ENCODE measurements around the gene NMNAT3.

The NMNAT3 gene

GRCh38 chr3:139537361-139537760 lies 140.4 kb downstream of the NMNAT3 start:
- no peaks in the 10 kb centered on the region for H3K79me2 ChIP-seq (ENCODE audit: insufficient read depth, low read length)
- ATAC-seq (ENCODE audit: insufficient read depth, low read depth), result no peak
- no peak overlapping the region for H3K9ac ChIP-seq (ENCODE audit: low read depth, low read length)
- H3K4me1 ChIP-seq (ENCODE audit: insufficient read depth, low read length), result no peaks in the 10 kb centered on the region
- DNase-seq, result no peak
- no peaks in the 10 kb centered on the region for H3K36me3 ChIP-seq (ENCODE audit: insufficient read depth, low read length)
- no peaks in the 10 kb centered on the region for H3K27me3 ChIP-seq (ENCODE audit: insufficient read depth, low read length, poor library complexity)
- no peaks in the 10 kb centered on the region for H3K9me3 ChIP-seq (ENCODE audit: insufficient read depth, low read length, severe bottlenecking)
- no peak overlapping the region for H2AFZ ChIP-seq (ENCODE audit: low read depth, low read length)
- H3K4me3 ChIP-seq (ENCODE audit: low read depth in 1 of 2, low read length in 2 of 2), result no peak overlapping the region
- H3K4me2 ChIP-seq (ENCODE audit: insufficient read depth, low read length), result no peak overlapping the region
- TF ChIP-seq EZH2 (IDR thresholded peaks at IDR 0.05; ENCODE audit: borderline replicate concordance, low read depth, low read length, severe bottlenecking), result no peak
- no peak for TF ChIP-seq CTCF (IDR thresholded peaks at IDR 0.05; ENCODE audit: borderline replicate concordance, extremely low read depth, low read length, poor library complexity, severe bottlenecking)
- H3K27ac ChIP-seq (ENCODE audit: low read length), result no peak overlapping the region
- no peaks in the 10 kb centered on the region for H4K20me1 ChIP-seq (ENCODE audit: insufficient read depth, low read length)

DNA sequence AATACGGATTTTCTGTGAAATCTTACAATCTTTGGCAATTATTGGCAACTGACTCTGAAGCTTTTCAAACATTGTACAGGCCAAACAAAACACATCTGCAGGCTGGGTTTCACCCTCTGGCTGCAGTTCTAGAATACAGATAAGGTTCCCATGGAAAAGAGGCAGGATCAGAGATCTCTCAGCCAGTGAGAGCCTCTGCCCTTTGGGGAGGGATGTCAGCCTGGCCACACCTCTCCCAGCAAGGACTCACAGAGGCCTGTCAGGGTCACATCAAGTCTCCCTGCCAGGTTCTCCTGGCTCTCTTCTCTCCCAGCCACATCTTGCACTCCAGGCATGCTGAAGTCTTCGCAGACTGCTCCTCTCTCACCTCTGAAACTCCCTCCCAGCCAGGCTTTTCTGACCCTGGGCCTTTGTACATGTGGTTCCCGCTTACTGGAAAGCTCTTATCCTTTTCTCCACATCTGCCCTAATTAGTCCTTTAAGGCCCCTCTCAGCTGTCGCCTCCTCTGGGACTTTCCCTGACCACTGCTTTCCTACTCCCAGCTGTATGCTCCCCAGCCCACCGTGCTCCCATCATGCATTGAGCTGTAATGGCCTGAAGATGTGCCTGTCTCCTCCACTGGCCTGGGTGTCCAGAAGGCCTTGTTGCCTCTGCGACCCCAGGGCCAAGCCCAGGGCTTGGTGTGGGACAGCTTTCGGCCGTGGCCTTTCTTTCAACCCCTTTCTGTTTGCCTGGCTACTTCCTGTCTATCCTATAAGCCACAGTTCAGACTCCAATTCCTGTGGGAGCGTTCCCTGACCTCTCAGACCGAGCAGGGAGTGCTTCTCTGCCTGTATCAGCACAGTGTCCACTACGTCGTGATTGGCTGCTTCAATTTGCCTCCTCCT lies 142.5 kb downstream of the NMNAT3 start:
- Histone ChIP-seq H3K4me2 (ENCODE audit: insufficient read depth, low read length) (no peak overlapping the region), H3K9ac (ENCODE audit: low read depth, low read length) (no peak overlapping the region), H3K4me1 (ENCODE audit: insufficient read depth, low read length) (no peaks in the 10 kb centered on the region), H3K9me3 (ENCODE audit: insufficient read depth, low read length, severe bottlenecking) (no peaks in the 10 kb centered on the region), H3K27ac (ENCODE audit: low read length) (no peak overlapping the region), H3K4me3 (ENCODE audit: low read depth in 1 of 2, low read length in 2 of 2) (no peak overlapping the region), H2AFZ (ENCODE audit: low read depth, low read length) (no peak overlapping the region), H3K36me3 (ENCODE audit: insufficient read depth, low read length) (no peaks in the 10 kb centered on the region), H3K27me3 (ENCODE audit: insufficient read depth, low read length, poor library complexity) (no peaks in the 10 kb centered on the region), H4K20me1 (ENCODE audit: insufficient read depth, low read length) (no peaks in the 10 kb centered on the region), H3K79me2 (ENCODE audit: insufficient read depth, low read length) (no peaks in the 10 kb centered on the region)
- DNase-seq (no peak), ATAC-seq (ENCODE audit: insufficient read depth, low read depth) (no peak)
- no peak for TF ChIP-seq EZH2 (IDR thresholded peaks at IDR 0.05; ENCODE audit: borderline replicate concordance, low read depth, low read length, severe bottlenecking)
- TF ChIP-seq CTCF (IDR thresholded peaks at IDR 0.05; ENCODE audit: borderline replicate concordance, extremely low read depth, low read length, poor library complexity, severe bottlenecking), result no peak

DNA sequence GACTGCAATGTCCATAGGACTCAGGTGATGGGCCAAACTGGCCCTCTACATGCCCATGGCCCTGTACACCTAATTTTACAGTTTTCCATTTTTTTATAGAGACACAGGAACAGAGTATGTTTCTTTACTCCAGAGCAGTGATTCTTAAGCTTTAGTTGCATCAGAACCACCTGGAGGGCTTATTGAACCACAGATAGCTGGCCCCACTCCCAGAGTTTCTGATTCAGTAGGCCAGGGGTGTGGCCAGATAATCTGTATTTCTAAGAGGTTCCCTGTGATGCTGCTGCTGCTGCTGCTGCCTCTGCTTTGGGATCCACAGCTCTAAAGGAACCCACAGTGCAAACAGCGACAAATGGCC lies 143.3 kb downstream of the NMNAT3 start:
- no peak for DNase-seq
- no peaks in the 10 kb centered on the region for H4K20me1 ChIP-seq (ENCODE audit: insufficient read depth, low read length)
- no peaks in the 10 kb centered on the region for H3K9me3 ChIP-seq (ENCODE audit: insufficient read depth, low read length, severe bottlenecking)
- no peak overlapping the region for H2AFZ ChIP-seq (ENCODE audit: low read depth, low read length)
- no peak overlapping the region for H3K4me3 ChIP-seq (ENCODE audit: low read depth in 1 of 2, low read length in 2 of 2)
- no peak for TF ChIP-seq CTCF (IDR thresholded peaks at IDR 0.05; ENCODE audit: borderline replicate concordance, extremely low read depth, low read length, poor library complexity, severe bottlenecking)
- TF ChIP-seq EZH2 (IDR thresholded peaks at IDR 0.05; ENCODE audit: borderline replicate concordance, low read depth, low read length, severe bottlenecking), result no peak
- H3K4me1 ChIP-seq (ENCODE audit: insufficient read depth, low read length), result no peaks in the 10 kb centered on the region
- peak; percentile 31; the same call in 1 of the 3 replicates for ATAC-seq (ENCODE audit: insufficient read depth, low read depth)
- H3K4me2 ChIP-seq (ENCODE audit: insufficient read depth, low read length), result no peak overlapping the region
- no peak overlapping the region for H3K27ac ChIP-seq (ENCODE audit: low read length)
- no peaks in the 10 kb centered on the region for H3K79me2 ChIP-seq (ENCODE audit: insufficient read depth, low read length)
- no peaks in the 10 kb centered on the region for H3K36me3 ChIP-seq (ENCODE audit: insufficient read depth, low read length)
- H3K9ac ChIP-seq (ENCODE audit: low read depth, low read length), result no peak overlapping the region
- H3K27me3 ChIP-seq (ENCODE audit: insufficient read depth, low read length, poor library complexity), result no peaks in the 10 kb centered on the region

All from DND-41 (cell line).